ENCODE results near the gene COPE. TPM values are rescaled to one million over a fixed set of nuclear protein-coding genes. Genes with fewer than 3 reads are reported as not detected.
A peak's percentile ranks its signal among the peaks of the same experiment; 100 is the strongest.

The COPE gene
- 189 and 192 TPM in 2 replicates for total RNA-seq
- long read RNA-seq, transcript COPE-201 (10 exons, 1,141 nt) = major isoform, 13 of 15 reads
- long read RNA-seq, partial matches to known transcripts = 0 of 15 reads
- long read RNA-seq, other reads (novel, unspliced or antisense) = 2 of 15 reads

- H3K36me3 Mint-ChIP-seq (ENCODE audit: insufficient read depth) = peaks cover 9% of the 10 kb centered on the region
- peak; percentile 84 for DNase-seq (ENCODE audit: low spot score, unreplicated experiment)
- TF ChIP-seq CTCF (IDR thresholded peaks at IDR 0.05; ENCODE audit: unreplicated experiment) = no peak
- H3K27ac Mint-ChIP-seq = peak within 1 kb of the TSS; percentile 97
- H3K4me1 Mint-ChIP-seq (ENCODE audit: low read depth) = peaks cover 19% of the 10 kb centered on the region
- H3K4me3 Mint-ChIP-seq (ENCODE audit: low read depth) = peak within 1 kb of the TSS; percentile 91
- H3K9me3 Mint-ChIP-seq (ENCODE audit: low read depth) = no peaks in the 10 kb centered on the region
- no peaks in the 10 kb centered on the region for H3K27me3 Mint-ChIP-seq
These were observed at the start of gene COPE, which contains the start of gene DDX49 for GRCh38 chr19:18919086-18919899. COPE (minus strand) TSS chr19:18919387; CDS start chr19:18919348, 39 bp downstream. DDX49 (plus strand) TSS chr19:18919715; CDS start chr19:18919742, 27 bp downstream.

- H3K27ac Mint-ChIP-seq = no peak overlapping the region
- H3K36me3 Mint-ChIP-seq (ENCODE audit: insufficient read depth) = no peaks in the 10 kb centered on the region
- no peak for DNase-seq (ENCODE audit: low spot score, unreplicated experiment)
- H3K4me3 Mint-ChIP-seq (ENCODE audit: low read depth) = no peak overlapping the region
- no peak for TF ChIP-seq CTCF (IDR thresholded peaks at IDR 0.05; ENCODE audit: unreplicated experiment)
- peaks cover 3% of the 10 kb centered on the region for H3K4me1 Mint-ChIP-seq (ENCODE audit: low read depth)
- no peaks in the 10 kb centered on the region for H3K9me3 Mint-ChIP-seq (ENCODE audit: low read depth)
- H3K27me3 Mint-ChIP-seq = peaks cover 5% of the 10 kb centered on the region
These were observed 48.4 kb upstream of the COPE start for GRCh38 chr19:18967358-18968146.

- no peak for TF ChIP-seq CTCF (IDR thresholded peaks at IDR 0.05; ENCODE audit: unreplicated experiment)
- Mint-ChIP-seq H3K36me3 (ENCODE audit: insufficient read depth) (no peaks in the 10 kb centered on the region), H3K9me3 (ENCODE audit: low read depth) (no peaks in the 10 kb centered on the region), H3K4me3 (ENCODE audit: low read depth) (no peak overlapping the region), H3K27ac (no peak overlapping the region), H3K4me1 (ENCODE audit: low read depth) (no peaks in the 10 kb centered on the region), H3K27me3 (peaks cover 17% of the 10 kb centered on the region)
- DNase-seq (ENCODE audit: low spot score, unreplicated experiment) = no peak
These were observed 47.1 kb upstream of the COPE start for GRCh38 chr19:18966307-18966706.

- DNase-seq (ENCODE audit: low spot score, unreplicated experiment) = no peak
- no peak overlapping the region for H3K4me3 Mint-ChIP-seq (ENCODE audit: low read depth)
- TF ChIP-seq CTCF (IDR thresholded peaks at IDR 0.05; ENCODE audit: unreplicated experiment) = no peak
- H3K4me1 Mint-ChIP-seq (ENCODE audit: low read depth) = no peaks in the 10 kb centered on the region
- H3K36me3 Mint-ChIP-seq (ENCODE audit: insufficient read depth) = no peaks in the 10 kb centered on the region
- no peaks in the 10 kb centered on the region for H3K9me3 Mint-ChIP-seq (ENCODE audit: low read depth)
- peaks cover 19% of the 10 kb centered on the region for H3K27me3 Mint-ChIP-seq
- no peak overlapping the region for H3K27ac Mint-ChIP-seq
These were observed 44.9 kb upstream of the COPE start for GRCh38 chr19:18964121-18964520.

All from progenitor cell of endocrine pancreas (in vitro differentiated cells).